ENCODE results near the gene HOXA4.

The HOXA4 gene

DNA sequence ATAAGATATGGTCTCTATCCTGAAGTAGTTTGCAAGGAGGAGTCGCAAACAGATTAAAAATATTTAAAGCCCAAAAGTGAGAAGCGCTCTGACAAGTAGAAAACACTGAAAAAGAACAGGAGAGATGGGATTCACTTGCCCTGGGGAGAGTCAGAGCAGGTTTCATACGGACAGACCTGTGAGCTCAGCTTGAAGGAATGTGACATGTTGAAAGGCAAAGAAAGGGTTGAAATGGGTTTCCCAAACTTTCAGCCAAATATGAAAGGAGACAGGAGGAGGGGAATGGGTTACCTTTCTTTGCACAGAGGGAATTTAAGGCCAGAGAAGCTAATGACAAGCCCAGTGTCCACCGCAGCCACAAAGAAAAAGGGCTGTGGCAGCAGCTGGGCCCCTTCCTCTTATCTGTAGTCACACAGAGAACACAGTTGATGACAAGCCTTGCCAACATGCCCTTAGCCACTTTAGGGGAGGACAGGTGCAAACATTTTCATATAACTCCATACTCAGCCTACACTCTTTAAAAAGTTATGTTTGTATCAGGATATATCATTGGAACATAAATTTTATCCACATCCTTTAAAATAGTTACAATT lies 49.6 kb downstream of the HOXA4 start:
- in situ Hi-C loops (cut with HindIII; ENCODE audit: low sequenced_read_pairs) = no loop called here
- DNase-seq (ENCODE audit: low read depth) = no peak
- TF ChIP-seq, protein P1, sequence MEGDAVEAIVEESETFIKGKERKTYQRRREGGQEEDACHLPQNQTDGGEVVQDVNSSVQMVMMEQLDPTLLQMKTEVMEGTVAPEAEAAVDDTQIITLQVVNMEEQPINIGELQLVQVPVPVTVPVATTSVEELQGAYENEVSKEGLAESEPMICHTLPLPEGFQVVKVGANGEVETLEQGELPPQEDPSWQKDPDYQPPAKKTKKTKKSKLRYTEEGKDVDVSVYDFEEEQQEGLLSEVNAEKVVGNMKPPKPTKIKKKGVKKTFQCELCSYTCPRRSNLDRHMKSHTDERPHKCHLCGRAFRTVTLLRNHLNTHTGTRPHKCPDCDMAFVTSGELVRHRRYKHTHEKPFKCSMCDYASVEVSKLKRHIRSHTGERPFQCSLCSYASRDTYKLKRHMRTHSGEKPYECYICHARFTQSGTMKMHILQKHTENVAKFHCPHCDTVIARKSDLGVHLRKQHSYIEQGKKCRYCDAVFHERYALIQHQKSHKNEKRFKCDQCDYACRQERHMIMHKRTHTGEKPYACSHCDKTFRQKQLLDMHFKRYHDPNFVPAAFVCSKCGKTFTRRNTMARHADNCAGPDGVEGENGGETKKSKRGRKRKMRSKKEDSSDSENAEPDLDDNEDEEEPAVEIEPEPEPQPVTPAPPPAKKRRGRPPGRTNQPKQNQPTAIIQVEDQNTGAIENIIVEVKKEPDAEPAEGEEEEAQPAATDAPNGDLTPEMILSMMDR (IDR thresholded peaks at IDR 0.05; ENCODE audit: low read depth, low read length, missing control alignments) = no peak
- no peak overlapping the region for H3K4me3 ChIP-seq (ENCODE audit: low read depth, low read length)

DNA sequence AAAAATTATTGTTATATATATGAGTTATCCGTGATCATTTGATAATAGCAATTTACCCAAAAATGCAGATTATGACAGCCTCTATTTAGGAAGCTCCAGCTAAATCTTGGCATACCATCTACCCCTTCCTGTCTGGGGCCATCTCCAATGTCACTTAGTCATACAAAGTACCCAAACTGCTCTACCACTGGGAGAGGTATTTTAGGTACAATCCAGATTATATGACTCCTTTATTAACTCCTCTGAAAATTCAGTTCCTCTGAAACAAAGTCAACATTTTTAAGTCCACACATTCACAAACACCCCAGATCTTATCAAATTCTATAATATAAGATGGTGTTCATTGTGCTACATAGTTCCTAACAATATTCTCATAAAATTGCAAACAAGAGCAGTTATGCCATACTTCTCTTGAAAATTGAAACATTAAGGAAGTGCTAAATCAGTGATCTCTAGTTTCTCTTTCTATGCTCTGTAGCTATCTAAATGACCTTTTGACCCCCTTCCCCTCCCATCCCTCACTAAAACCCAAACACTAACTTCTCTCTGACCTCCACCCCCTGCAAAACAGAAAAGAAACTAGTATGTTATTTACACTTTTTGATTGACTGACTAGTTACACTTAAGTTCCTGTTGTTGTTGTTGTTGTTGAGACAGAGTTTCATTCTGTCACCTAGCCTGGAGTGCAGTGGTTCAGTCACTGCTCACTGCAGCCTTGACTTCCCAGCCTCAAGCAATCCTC lies 51.2 kb downstream of the HOXA4 start:
- TF ChIP-seq, protein P1 (IDR thresholded peaks at IDR 0.05; ENCODE audit: low read depth, low read length, missing control alignments) = no peak
- DNase-seq (ENCODE audit: low read depth) = no peak
- no peak overlapping the region for H3K4me3 ChIP-seq (ENCODE audit: low read depth, low read length)
- in situ Hi-C loops (cut with HindIII; ENCODE audit: low sequenced_read_pairs) = no loop called here

DNA sequence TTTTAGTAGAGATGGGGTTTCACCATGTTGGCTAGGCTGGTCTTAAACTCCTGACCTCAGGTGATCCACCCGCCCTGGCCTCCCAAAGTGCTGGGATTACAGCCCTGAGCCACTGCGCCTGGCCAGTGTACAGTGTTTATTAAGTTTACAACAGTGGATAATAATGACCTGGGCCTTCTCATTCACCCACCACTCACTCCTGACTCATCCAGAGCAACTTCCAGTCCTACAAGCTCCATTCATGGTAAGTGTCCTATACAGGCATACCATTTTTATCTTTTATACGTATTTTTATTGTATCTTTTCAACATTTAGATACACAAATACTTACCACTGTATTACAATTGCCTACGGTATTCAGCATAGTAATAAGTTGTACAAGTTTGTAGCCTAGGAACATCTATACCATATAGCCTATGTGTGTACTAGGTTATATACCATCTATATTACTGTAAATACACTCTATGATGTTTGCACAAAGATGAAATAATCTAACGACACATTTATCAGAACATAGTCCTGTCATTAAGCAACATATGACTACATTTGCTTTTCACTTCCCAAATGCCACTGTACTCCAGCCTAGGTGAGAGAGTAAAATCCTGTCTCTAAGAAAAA lies 51.8 kb downstream of the HOXA4 start:
- no peak overlapping the region for H3K4me3 ChIP-seq (ENCODE audit: low read depth, low read length)
- no peak for DNase-seq (ENCODE audit: low read depth)
- TF ChIP-seq, protein P1 (IDR thresholded peaks at IDR 0.05; ENCODE audit: low read depth, low read length, missing control alignments) = no peak
- in situ Hi-C loops (cut with HindIII; ENCODE audit: low sequenced_read_pairs) = no loop called here
